ENCODE data around the gene SAMD4A. TPM values are rescaled to one million over a fixed set of nuclear protein-coding genes. Genes with fewer than 3 reads are reported as not detected.

Gene SAMD4A
- total RNA-seq, 1 donor from 2014 or later: 4.7 TPM

GRCh38 chr14:54699735-54700134 lies 132.8 kb downstream of the SAMD4A start:
- TF ChIP-seq, protein P1, sequence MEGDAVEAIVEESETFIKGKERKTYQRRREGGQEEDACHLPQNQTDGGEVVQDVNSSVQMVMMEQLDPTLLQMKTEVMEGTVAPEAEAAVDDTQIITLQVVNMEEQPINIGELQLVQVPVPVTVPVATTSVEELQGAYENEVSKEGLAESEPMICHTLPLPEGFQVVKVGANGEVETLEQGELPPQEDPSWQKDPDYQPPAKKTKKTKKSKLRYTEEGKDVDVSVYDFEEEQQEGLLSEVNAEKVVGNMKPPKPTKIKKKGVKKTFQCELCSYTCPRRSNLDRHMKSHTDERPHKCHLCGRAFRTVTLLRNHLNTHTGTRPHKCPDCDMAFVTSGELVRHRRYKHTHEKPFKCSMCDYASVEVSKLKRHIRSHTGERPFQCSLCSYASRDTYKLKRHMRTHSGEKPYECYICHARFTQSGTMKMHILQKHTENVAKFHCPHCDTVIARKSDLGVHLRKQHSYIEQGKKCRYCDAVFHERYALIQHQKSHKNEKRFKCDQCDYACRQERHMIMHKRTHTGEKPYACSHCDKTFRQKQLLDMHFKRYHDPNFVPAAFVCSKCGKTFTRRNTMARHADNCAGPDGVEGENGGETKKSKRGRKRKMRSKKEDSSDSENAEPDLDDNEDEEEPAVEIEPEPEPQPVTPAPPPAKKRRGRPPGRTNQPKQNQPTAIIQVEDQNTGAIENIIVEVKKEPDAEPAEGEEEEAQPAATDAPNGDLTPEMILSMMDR (conservative IDR thresholded peaks at IDR 0.05): no peak
- H3K27me3 Mint-ChIP-seq (ENCODE audit: low read depth): no peaks in the 10 kb centered on the region
- no peaks in the 10 kb centered on the region for H3K9me3 Mint-ChIP-seq
- H3K27ac Mint-ChIP-seq (ENCODE audit: unreplicated experiment): no peak overlapping the region
- no peak for DNase-seq (ENCODE audit: low read depth, low spot score)
- peaks cover 5% of the 10 kb centered on the region for H3K4me1 Mint-ChIP-seq
- no peaks in the 10 kb centered on the region for H3K36me3 Mint-ChIP-seq (ENCODE audit: low read depth)
- H3K4me3 Mint-ChIP-seq: no peak overlapping the region

- H3K4me3 Mint-ChIP-seq: no peak overlapping the region
- H3K9me3 Mint-ChIP-seq: no peaks in the 10 kb centered on the region
- TF ChIP-seq, protein P1 (conservative IDR thresholded peaks at IDR 0.05): no peak
- no peak overlapping the region for H3K27ac Mint-ChIP-seq (ENCODE audit: unreplicated experiment)
- no peak for DNase-seq (ENCODE audit: low read depth, low spot score)
- H3K27me3 Mint-ChIP-seq (ENCODE audit: low read depth): no peaks in the 10 kb centered on the region
- H3K36me3 Mint-ChIP-seq (ENCODE audit: low read depth): no peaks in the 10 kb centered on the region
- H3K4me1 Mint-ChIP-seq: peaks cover 5% of the 10 kb centered on the region
These were observed 133.8 kb downstream of the SAMD4A start for GRCh38 chr14:54700717-54701116.

DNA sequence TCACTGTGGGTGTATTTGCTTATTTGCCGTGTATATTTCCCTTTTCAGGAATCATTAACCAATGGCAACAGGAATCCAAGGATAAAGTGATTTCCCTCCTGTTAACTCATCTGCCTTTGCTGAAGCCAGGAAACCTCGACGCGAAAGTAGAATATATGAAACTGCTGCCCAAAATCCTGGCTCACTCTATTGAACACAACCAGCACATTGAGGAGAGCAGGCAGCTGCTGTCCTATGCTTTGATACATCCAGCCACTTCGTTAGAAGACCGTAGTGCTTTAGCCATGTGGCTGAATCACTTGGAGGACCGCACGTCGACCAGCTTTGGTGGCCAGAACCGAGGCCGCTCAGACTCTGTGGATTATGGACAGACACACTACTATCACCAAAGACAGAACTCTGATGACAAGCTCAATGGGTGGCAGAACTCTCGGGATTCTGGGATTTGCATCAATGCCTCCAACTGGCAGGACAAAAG lies 135.1 kb downstream of the SAMD4A start:
- Mint-ChIP-seq H3K36me3 (ENCODE audit: low read depth) (no peaks in the 10 kb centered on the region), H3K27me3 (ENCODE audit: low read depth) (no peaks in the 10 kb centered on the region), H3K9me3 (no peaks in the 10 kb centered on the region), H3K4me1 (peaks cover 5% of the 10 kb centered on the region), H3K27ac (ENCODE audit: unreplicated experiment) (no peak overlapping the region), H3K4me3 (no peak overlapping the region)
- TF ChIP-seq, protein P1 (conservative IDR thresholded peaks at IDR 0.05): no peak
- no peak for DNase-seq (ENCODE audit: low read depth, low spot score)

DNA sequence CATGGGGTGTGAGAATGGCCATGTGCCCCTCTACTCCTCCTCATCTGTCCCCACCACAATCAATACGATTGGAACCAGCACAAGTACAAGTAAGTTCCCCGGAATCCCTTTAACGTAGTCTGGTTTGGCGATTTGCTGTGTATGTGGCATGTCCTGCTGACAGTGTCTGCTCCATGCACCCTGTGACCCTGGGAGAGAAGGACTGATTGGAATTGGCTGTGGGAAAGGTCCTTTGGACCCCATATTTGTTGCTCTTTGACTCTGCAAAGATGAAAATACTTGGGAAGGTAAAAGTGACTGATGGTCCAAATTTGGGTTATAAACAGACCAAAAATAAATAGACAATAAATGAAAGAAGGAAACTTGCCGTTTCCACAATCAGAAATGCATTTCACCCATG lies 135.6 kb downstream of the SAMD4A start:
- Mint-ChIP-seq H3K4me3 (no peak overlapping the region), H3K27me3 (ENCODE audit: low read depth) (no peaks in the 10 kb centered on the region), H3K9me3 (no peaks in the 10 kb centered on the region), H3K27ac (ENCODE audit: unreplicated experiment) (no peak overlapping the region), H3K36me3 (ENCODE audit: low read depth) (no peaks in the 10 kb centered on the region), H3K4me1 (peaks cover 5% of the 10 kb centered on the region)
- TF ChIP-seq, protein P1 (conservative IDR thresholded peaks at IDR 0.05): no peak
- no peak for DNase-seq (ENCODE audit: low read depth, low spot score)

DNA sequence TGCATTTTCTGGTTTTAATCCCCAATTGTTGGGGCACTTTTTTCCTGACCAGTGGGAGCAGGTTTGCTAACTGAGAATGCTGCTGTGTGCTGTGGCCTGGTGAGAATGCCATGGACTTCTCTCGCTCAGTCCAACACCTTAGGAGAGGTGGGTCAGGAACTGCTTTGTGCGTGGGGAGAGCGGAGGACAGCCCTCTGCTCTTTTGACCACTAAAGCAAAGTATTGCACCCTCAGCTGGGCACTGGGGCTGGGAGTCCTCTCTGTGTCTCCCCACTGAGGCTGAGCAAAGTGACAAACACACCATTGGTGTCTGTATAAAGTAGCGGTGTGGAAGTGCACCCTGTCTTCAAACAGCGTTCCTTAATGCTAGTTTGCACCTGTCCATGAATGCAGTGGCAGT lies 136.2 kb downstream of the SAMD4A start:
- no peak for DNase-seq (ENCODE audit: low read depth, low spot score)
- H3K27me3 Mint-ChIP-seq (ENCODE audit: low read depth): no peaks in the 10 kb centered on the region
- no peak overlapping the region for H3K27ac Mint-ChIP-seq (ENCODE audit: unreplicated experiment)
- no peaks in the 10 kb centered on the region for H3K9me3 Mint-ChIP-seq
- no peak overlapping the region for H3K4me3 Mint-ChIP-seq
- TF ChIP-seq, protein P1 (conservative IDR thresholded peaks at IDR 0.05): no peak
- H3K4me1 Mint-ChIP-seq: peaks cover 5% of the 10 kb centered on the region
- no peaks in the 10 kb centered on the region for H3K36me3 Mint-ChIP-seq (ENCODE audit: low read depth)

- TF ChIP-seq, protein P1 (conservative IDR thresholded peaks at IDR 0.05): no peak
- Mint-ChIP-seq H3K36me3 (ENCODE audit: low read depth) (no peaks in the 10 kb centered on the region), H3K9me3 (no peaks in the 10 kb centered on the region), H3K27ac (ENCODE audit: unreplicated experiment) (no peak overlapping the region), H3K27me3 (ENCODE audit: low read depth) (no peaks in the 10 kb centered on the region), H3K4me3 (no peak overlapping the region), H3K4me1 (peaks cover 3% of the 10 kb centered on the region)
- DNase-seq (ENCODE audit: low read depth, low spot score): no peak
These were observed 136.8 kb downstream of the SAMD4A start for GRCh38 chr14:54703724-54704123.
